Osteocyte (in vitro differentiated cells): ENCODE results near the gene NDUFAF4. TPM values are rescaled to one million over a fixed set of nuclear protein-coding genes. Genes with fewer than 3 reads are reported as not detected.
"Not testable (repeated sequence)": the region's sequence is repeated elsewhere in the genome, so short reads cannot be mapped to it uniquely, and the experiment has no call there.

Experiments
- DNase-seq: peaks from one replicate; pipeline ENCODE4 v3.0.0; 2021; ENCODE audit warnings: mixed read lengths; ENCODE audit not compliant: unreplicated experiment; ENCODE audit errors: extremely low spot score
- H3K27ac Mint-ChIP-seq: one replicate; pipeline ENCODE4 v1.8.0; 2021; ENCODE audit warnings: mild to moderate bottlenecking, mixed read lengths; ENCODE audit not compliant: unreplicated experiment
- H3K27me3 Mint-ChIP-seq: one replicate; pipeline ENCODE4 v1.8.0; 2021; ENCODE audit warnings: mixed read lengths; ENCODE audit not compliant: unreplicated experiment
- H3K36me3 Mint-ChIP-seq: one replicate; pipeline ENCODE4 v1.8.0; 2021; ENCODE audit warnings: mixed read lengths; ENCODE audit not compliant: unreplicated experiment
- H3K4me1 Mint-ChIP-seq: one replicate; pipeline ENCODE4 v1.8.0; 2021; ENCODE audit warnings: mixed read lengths; ENCODE audit not compliant: unreplicated experiment
- H3K4me3 Mint-ChIP-seq: one replicate; pipeline ENCODE4 v1.8.0; 2021; ENCODE audit warnings: mild to moderate bottlenecking, moderate library complexity, mixed read lengths; ENCODE audit not compliant: unreplicated experiment
- H3K9me3 Mint-ChIP-seq: one replicate; pipeline ENCODE4 v1.8.0; 2021; ENCODE audit warnings: mixed read lengths; ENCODE audit not compliant: unreplicated experiment
- CTCF ChIP-seq: fragments of 200-600 bp; sonication (generic); IDR thresholded peaks from 2 replicates; pipeline ENCODE4 v1.5.0; 2021; ENCODE audit warnings: antibody characterized with exemption, mild to moderate bottlenecking, moderate library complexity
- total RNA-seq: library from RNA; stranded (reverse); gene quantifications from 2 replicates; pipeline ENCODE4 v1.2.1, GENCODE V29; 2021

Gene NDUFAF4
- total RNA-seq, 1 donor from 2014 or later: 21.6 TPM

- peaks cover 10% of the 10 kb centered on the region for H3K36me3 Mint-ChIP-seq
- peaks cover 27% of the 10 kb centered on the region for H3K27me3 Mint-ChIP-seq
- H3K27ac Mint-ChIP-seq: no peak overlapping the region
- no peak for TF ChIP-seq CTCF
- no peak overlapping the region for H3K4me3 Mint-ChIP-seq
- peaks cover 2% of the 10 kb centered on the region for H3K4me1 Mint-ChIP-seq
- no peak for DNase-seq
- H3K9me3 Mint-ChIP-seq: no peaks in the 10 kb centered on the region
Observed at GRCh38 chr6:96888745-96889144, 8.9 kb downstream of the NDUFAF4 start.

DNA sequence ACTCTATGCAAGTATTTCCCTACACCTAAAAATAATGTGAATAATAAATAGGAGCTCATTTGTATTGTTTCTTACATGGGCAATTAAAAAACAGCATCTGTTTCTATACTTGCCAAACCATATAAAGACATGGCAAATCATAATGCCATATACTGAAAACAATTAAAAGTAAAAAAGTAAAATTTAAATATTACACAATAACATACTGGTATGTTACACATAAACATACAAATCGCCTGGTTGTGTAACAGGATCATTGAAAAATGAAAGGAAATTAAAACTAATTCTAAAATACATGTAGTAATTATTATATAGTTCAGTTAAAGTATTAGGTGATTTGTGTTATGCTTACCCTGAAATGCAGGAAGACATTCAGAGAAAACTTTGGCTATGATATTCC, 11.2 kb downstream of the NDUFAF4 start:
- no peak for TF ChIP-seq CTCF
- Mint-ChIP-seq H3K27ac (no peak overlapping the region), H3K36me3 (peaks cover 10% of the 10 kb centered on the region), H3K27me3 (peaks cover 37% of the 10 kb centered on the region), H3K9me3 (no peaks in the 10 kb centered on the region), H3K4me3 (no peak overlapping the region), H3K4me1 (peaks cover 2% of the 10 kb centered on the region)
- DNase-seq: no peak

- H3K27ac Mint-ChIP-seq, H3K9me3 Mint-ChIP-seq, DNase-seq, H3K4me1 Mint-ChIP-seq, H3K36me3 Mint-ChIP-seq, H3K4me3 Mint-ChIP-seq: not testable (repeated sequence)
- H3K27me3 Mint-ChIP-seq: peaks cover 43% of the 10 kb centered on the region
Observed at GRCh38 chr6:96885187-96885631, 12.5 kb downstream of the NDUFAF4 start.

DNA sequence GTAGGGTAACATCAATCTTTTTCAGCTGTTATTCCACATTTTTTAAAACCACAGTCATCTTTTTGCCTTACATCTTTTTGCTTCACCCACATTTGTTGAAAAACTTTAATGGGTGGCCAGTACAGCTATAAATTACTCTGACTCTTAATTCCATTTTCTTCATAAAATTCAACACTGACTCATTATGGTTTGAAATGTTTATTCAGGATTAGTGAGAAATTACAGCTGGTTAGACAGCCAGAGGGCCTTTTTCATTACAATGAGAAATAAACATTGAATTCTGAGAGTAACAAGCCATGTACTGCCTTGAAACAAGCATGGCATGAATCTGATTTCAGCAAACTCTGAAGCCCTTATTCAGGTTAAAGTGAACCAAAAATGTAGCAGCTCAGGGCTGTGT, 19.5 kb downstream of the NDUFAF4 start:
- Mint-ChIP-seq H3K4me3 (no peak overlapping the region), H3K27ac (no peak overlapping the region), H3K36me3 (no peaks in the 10 kb centered on the region), H3K9me3 (no peaks in the 10 kb centered on the region), H3K4me1 (no peaks in the 10 kb centered on the region), H3K27me3 (peaks cover 33% of the 10 kb centered on the region)
- no peak for TF ChIP-seq CTCF
- no peak for DNase-seq

GRCh38 chr6:96876886-96877545, 20.7 kb downstream of the NDUFAF4 start:
- Mint-ChIP-seq H3K27me3 (peaks cover 33% of the 10 kb centered on the region), H3K4me1 (no peaks in the 10 kb centered on the region), H3K36me3 (no peaks in the 10 kb centered on the region), H3K9me3 (no peaks in the 10 kb centered on the region), H3K4me3 (no peak overlapping the region), H3K27ac (no peak overlapping the region)
- TF ChIP-seq CTCF: no peak
- DNase-seq: no peak
